Heart right ventricle (tissue), 16 donors: ENCODE results near the gene MAP3K7. TPM values are rescaled to one million over a fixed set of nuclear protein-coding genes. Genes with fewer than 3 reads are reported as not detected.

Experiments
- ATAC-seq, 8 donors: fragments of 200-7000 bp; cut with Tn5 transposase; one replicate each; pipeline ENCODE4 v1.9.1; 2020; ENCODE audit warnings: mild to moderate bottlenecking in 8 of 8, moderate library complexity in 8 of 8, moderate number of reproducible peaks in 1 of 8
- DNase-seq, 2 donors: peaks; one replicate each; pipeline ENCODE4 v3.0.0-alpha.2; 2020
- H3K27ac ChIP-seq, 10 donors: fragments of 200-600 bp; sonication (generic) in 2 of 10; one replicate each; pipeline versions ENCODE4 v1.5.0 to v1.8.0; 2020 to 2022; ENCODE audit warnings: mild to moderate bottlenecking in 3 of 10
- H3K27me3 ChIP-seq, 7 donors: fragments of 200-600 bp; one replicate each; pipeline ENCODE4 v1.8.0; 2021 to 2022; ENCODE audit warnings: mild to moderate bottlenecking in 2 of 7
- H3K36me3 ChIP-seq, 9 donors: fragments of 200-600 bp; sonication (generic) in 1 of 9; one replicate each; pipeline versions ENCODE4 v1.5.0 to v1.8.0; 2020 to 2022; ENCODE audit warnings: mild to moderate bottlenecking in 2 of 9
- H3K4me1 ChIP-seq, 9 donors: fragments of 200-600 bp; sonication (generic) in 1 of 9; one replicate each; pipeline versions ENCODE4 v1.5.0 to v1.8.0; 2020 to 2022; ENCODE audit warnings: mild to moderate bottlenecking in 4 of 9
- H3K4me3 ChIP-seq, 10 donors: fragments of 200-600 bp; sonication (generic) in 2 of 10; one replicate each; pipeline versions ENCODE4 v1.5.0 to v1.8.0; 2020 to 2022; ENCODE audit warnings: mild to moderate bottlenecking in 7 of 10, moderate library complexity in 2 of 10
- H3K9me3 ChIP-seq, 11 donors: fragments of 200-600 bp in 10 of 11; sonication (generic) in 2 of 11; one replicate each; pipeline versions ENCODE4 v1.5.0 to v1.8.0; 2013 to 2022; ENCODE audit warnings: mild to moderate bottlenecking in 2 of 11, control low read depth in 1 of 11, moderate library complexity in 1 of 11
- WGBS, 2 donors: extraction: QIAGEN DNeasy Blood & Tissue Kit; methylation state at CpG; one replicate each; pipeline ENCODE4 v1.1.7; 2013; ENCODE audit warnings: inconsistent platforms in 1 of 2; 5-methylcytosine and 5-hydroxymethylcytosine counted together
- intact Hi-C, 10 donors: fragments of 100-400 bp; cut with DNase I; formaldehyde crosslinking; loops; one replicate each; pipeline versions ENCODE4 v1.11.1 to v1.14.2; 2022
- polyA plus RNA-seq, 2 donors: library from polyadenylated mRNA; stranded (reverse); fragments of 200-250 nt; gene quantifications; one replicate each; pipeline ENCODE4 v1.2.3, GENCODE V29; 2013
- total RNA-seq, 10 donors: library from RNA; stranded (reverse); fragmentation: NEBNext Ultra II Directional in 3 of 10; extraction: Animal tissue kit (Norgen Biotek cat#: 25700) in 3 of 10; gene quantifications; one replicate each; pipeline versions ENCODE4 v1.2.1 to v1.2.4, GENCODE V29; 2021 to 2023
- TF ChIP-seq, protein P1 (sequence below), 9 donors: fragments of 200-600 bp; sonication (generic) in 2 of 9; IDR thresholded peaks; one replicate each; pipeline versions ENCODE4 v1.5.0 to v1.8.0; 2021 to 2022; ENCODE audit warnings: antibody characterized with exemption in 9 of 9, mild to moderate bottlenecking in 5 of 9, moderate library complexity in 1 of 9
- donor health status: Arrhythmogenic right ventricular cardiomyopathy.
- donor health status: ischemic (EF 13 %, LVEDD 7.1; RV severe dilation, severe dysfunction).
- donor health status: healthy with polysubstance abuse.
- donor health status: DM: no; HTN: yes; CAD: no.
- donor health status: DM: no; HTN: no; CAD: no.
- donor health status: ischemic (EF 25% LVEDD 6.9; RV normal size, moderate dysfunction).
- donor health status: ischemic (EF 25% LVEDD 5.7; RV mildly dilated, moderate dysfunction).
- donor health status: healthy.
- donor health status: DM: yes; HTN: yes; CAD: no.
- donor health status: Ischemic cardiomyopathy.
- donor health status: ischemic (EF 35%, LVEDD 5.7; RV mildly dilated, moderate dysfunction).
- donor health status: nonischemic (EF 11% LVEDD 7.7; RV severe dilation, severe dysfunction).
- donor health status: DM: yes; HTN: yes; CAD: no.
- donor health status: PGD.
- donor health status: ischemic (EF 29% LVEDD 5.4; RV normal size, mild dysfunction).
- donor health status: nonischemic (EF 23%, LVEDD 6.1; RV moderate dilation, normal function).

MAP3K7 gene
- total and polyA plus RNA-seq, 12 donors, result 7.5 to 29.3 (median 20.1) TPM

DNA sequence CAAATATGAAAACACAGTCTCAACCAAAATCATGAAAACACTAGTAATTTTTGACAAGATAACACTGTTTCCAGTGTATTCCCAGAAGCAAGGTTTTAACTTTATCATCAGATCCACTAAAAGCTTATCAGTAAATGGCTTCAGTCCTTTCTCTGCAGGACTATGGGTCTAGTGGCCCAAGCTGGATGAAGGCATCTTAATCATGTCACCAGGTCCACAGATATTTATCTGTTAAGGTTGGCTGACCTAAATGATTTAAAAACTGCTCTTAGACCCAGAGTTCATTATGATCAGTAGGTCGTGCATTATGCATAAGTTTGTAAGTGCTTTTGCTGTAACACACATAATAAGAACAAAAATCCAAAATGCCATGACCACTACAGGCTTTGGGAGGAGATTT lies 118.0 kb downstream of the MAP3K7 start:
- no peaks in the 10 kb centered on the region for H3K36me3 ChIP-seq
- TF ChIP-seq, protein P1, sequence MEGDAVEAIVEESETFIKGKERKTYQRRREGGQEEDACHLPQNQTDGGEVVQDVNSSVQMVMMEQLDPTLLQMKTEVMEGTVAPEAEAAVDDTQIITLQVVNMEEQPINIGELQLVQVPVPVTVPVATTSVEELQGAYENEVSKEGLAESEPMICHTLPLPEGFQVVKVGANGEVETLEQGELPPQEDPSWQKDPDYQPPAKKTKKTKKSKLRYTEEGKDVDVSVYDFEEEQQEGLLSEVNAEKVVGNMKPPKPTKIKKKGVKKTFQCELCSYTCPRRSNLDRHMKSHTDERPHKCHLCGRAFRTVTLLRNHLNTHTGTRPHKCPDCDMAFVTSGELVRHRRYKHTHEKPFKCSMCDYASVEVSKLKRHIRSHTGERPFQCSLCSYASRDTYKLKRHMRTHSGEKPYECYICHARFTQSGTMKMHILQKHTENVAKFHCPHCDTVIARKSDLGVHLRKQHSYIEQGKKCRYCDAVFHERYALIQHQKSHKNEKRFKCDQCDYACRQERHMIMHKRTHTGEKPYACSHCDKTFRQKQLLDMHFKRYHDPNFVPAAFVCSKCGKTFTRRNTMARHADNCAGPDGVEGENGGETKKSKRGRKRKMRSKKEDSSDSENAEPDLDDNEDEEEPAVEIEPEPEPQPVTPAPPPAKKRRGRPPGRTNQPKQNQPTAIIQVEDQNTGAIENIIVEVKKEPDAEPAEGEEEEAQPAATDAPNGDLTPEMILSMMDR (IDR thresholded peaks at IDR 0.05), result no peak
- no peaks in the 10 kb centered on the region for H3K9me3 ChIP-seq
- no peak overlapping the region for H3K27ac ChIP-seq
- no peak overlapping the region for H3K4me3 ChIP-seq
- intact Hi-C loops, result no loop called here
- ATAC-seq, result no peak
- WGBS, 2 donors, result 77 to 81% methylated on average over 1 of the region's 1 CpG
- no peak for DNase-seq
- H3K27me3 ChIP-seq, result peaks cover 0 to 9% (median 0%) of the 10 kb centered on the region in 7 donors
- H3K4me1 ChIP-seq, result no peaks in the 10 kb centered on the region

DNA sequence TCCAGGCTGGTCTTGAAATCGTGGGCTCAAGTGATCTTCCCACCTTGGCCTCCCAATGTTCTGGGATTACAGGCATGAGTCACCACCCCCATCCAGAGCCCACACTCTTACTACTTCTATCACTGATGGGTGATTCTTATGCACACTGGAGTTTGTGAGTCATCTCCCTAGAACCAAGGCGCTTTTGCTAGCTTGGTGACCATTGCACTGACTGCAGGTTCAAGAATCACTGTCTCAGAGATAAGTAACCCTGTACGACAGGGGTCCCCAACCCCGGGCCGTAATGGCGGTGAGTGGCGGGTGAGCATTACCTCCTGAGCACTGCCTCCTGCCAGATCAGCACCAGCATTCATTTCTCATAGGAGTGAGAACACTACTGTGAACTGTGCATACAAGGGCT lies 118.8 kb downstream of the MAP3K7 start:
- TF ChIP-seq, protein P1 (IDR thresholded peaks at IDR 0.05), result no peak
- DNase-seq (no peak), ATAC-seq (no peak)
- Histone ChIP-seq H3K9me3 (no peaks in the 10 kb centered on the region), H3K36me3 (no peaks in the 10 kb centered on the region), H3K4me1 (no peaks in the 10 kb centered on the region), H3K27ac (no peak overlapping the region), H3K27me3 (peaks cover 0 to 9% (median 0%) of the 10 kb centered on the region in 7 donors), H3K4me3 (no peak overlapping the region)
- intact Hi-C loops, result no loop called here
- 90% methylated on average over 7 of the region's 7 CpGs for WGBS, 2 donors

DNA sequence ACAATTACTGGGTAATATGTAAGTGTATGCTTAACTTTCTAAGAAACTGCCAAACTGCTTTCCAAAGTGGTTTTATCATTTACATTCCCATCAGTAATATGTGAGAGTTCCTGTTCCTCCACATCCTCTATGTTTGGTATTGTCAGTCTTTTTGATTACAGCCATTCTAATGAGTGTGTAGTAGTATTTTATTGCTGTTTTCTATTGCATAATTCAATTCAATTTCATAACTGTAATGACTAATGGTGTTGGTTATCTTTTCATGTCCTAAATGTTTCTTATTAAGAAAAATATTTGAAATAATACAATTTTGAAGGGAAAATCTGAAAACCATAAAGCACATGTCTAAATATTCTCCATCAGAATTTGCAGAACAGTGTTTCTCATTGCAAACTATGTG lies 119.3 kb downstream of the MAP3K7 start:
- Histone ChIP-seq H3K27me3 (peaks cover 0 to 9% (median 0%) of the 10 kb centered on the region in 7 donors), H3K9me3 (no peaks in the 10 kb centered on the region), H3K4me1 (no peaks in the 10 kb centered on the region), H3K4me3 (no peak overlapping the region), H3K36me3 (no peaks in the 10 kb centered on the region), H3K27ac (no peak overlapping the region)
- intact Hi-C loops, result loop anchor here in 1 of 10 donors (1.0 kb wide), 1 partner anchor 523 kb away; no protein-coding TSS in a partner anchor
- TF ChIP-seq, protein P1 (IDR thresholded peaks at IDR 0.05), result no peak
- no peak for ATAC-seq
- no peak for DNase-seq

DNA sequence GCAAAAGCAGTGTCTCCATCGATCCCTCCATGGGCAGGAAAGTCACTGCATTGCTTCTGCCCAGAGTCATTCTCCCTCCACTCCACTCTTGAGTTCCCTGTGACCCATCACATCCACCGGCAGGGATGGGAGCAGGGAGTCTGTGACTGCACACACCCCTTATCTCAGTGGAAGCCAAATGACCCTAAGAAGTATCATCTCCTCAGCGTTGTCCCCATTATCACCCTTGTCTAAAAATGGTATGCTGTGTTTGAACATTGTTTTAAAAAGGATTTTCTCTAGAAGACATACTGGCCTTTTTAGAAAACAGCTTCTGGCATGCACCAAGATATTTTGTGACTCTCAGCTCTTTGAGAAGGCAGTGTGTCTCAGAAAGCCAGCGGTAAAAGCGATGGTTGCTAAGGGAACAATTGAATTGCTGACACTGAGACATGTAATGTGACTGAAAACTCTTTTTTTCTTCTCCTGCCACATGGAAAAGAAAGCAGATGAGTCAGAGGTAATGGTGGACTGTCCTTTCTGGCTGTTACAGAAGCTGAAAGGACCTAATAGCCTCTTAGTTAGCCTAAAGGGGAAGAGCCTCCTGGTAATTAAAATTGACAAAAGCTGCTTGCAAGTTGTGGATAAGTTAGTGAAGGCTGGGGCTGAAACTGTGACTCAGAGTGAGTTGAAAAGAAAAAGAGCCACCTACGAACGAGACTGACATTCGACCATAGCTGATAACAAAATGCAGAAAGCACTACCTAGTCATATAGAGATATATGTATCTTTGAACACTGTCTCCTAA lies 120.5 kb downstream of the MAP3K7 start:
- ATAC-seq, result no peak
- DNase-seq, result no peak

More for the DNA sequence above, 120.5 kb downstream of the MAP3K7 start:
- no peak overlapping the region for H3K4me3 ChIP-seq
- 61% methylated on average over 8 of the region's 8 CpGs for WGBS, 2 donors
- H3K27ac ChIP-seq, result no peak overlapping the region
- H3K36me3 ChIP-seq, result no peaks in the 10 kb centered on the region
- no peaks in the 10 kb centered on the region for H3K4me1 ChIP-seq
- H3K27me3 ChIP-seq, result peaks cover 0 to 9% (median 0%) of the 10 kb centered on the region in 7 donors
- intact Hi-C loops, result no loop called here
- TF ChIP-seq, protein P1 (IDR thresholded peaks at IDR 0.05), result no peak
- H3K9me3 ChIP-seq, result no peaks in the 10 kb centered on the region
